Peyer's patch (tissue), 4 donors: ENCODE results near the gene SLC23A2. TPM values are rescaled to one million over a fixed set of nuclear protein-coding genes. Genes with fewer than 3 reads are reported as not detected.

ENCODE experiments used
- DNase-seq, 3 donors: peaks; one replicate each; pipeline ENCODE4 v3.0.0-alpha.2; 2017 to 2019
- H3K27ac ChIP-seq, 4 donors: fragments of 200-600 bp; sonication (generic); one replicate each; pipeline ENCODE4 v1.5.1; 2016 to 2019
- H3K27me3 ChIP-seq, 2 donors: fragments of 200-600 bp; sonication (generic); one replicate each; pipeline ENCODE4 v1.5.1; 2019
- H3K36me3 ChIP-seq, 3 donors: fragments of 200-600 bp; sonication (generic); one replicate each; pipeline ENCODE4 v1.5.1; 2016 to 2019
- H3K4me1 ChIP-seq, 4 donors: fragments of 200-600 bp; sonication (generic); one replicate each; pipeline ENCODE4 v1.5.1; 2016 to 2019
- H3K4me3 ChIP-seq, 4 donors: fragments of 200-600 bp; sonication (generic); 1 replicate in 3 of 4; 2 replicates in 1 of 4; pipeline ENCODE4 v1.5.1; 2016 to 2019; ENCODE audit warnings: mild to moderate bottlenecking in 1 of 4
- H3K9me3 ChIP-seq, 4 donors: fragments of 200-600 bp; sonication (generic); one replicate each; pipeline ENCODE4 v1.5.1; 2016 to 2019; ENCODE audit warnings: mild to moderate bottlenecking in 1 of 4
- CTCF ChIP-seq, 6 experiments: fragments of 450-650 bp in 4 of 6; fragments of 200-600 bp in 2 of 6; sonication (generic) in 1 of 6; IDR thresholded peaks; one replicate each; pipeline ENCODE4 v1.5.1; 2017 to 2019; ENCODE audit warnings: antibody characterized with exemption in 6 of 6, mild to moderate bottlenecking in 3 of 6, moderate library complexity in 1 of 6
- POLR2A ChIP-seq, 2 donors: fragments of 450-650 bp; IDR thresholded peaks; one replicate each; pipeline ENCODE4 v1.5.1; 2017; ENCODE audit warnings: antibody characterized with exemption in 2 of 2, mild to moderate bottlenecking in 2 of 2, moderate library complexity in 2 of 2
- total RNA-seq, 4 donors: library from RNA; depleted of rRNA; stranded (reverse); fragments of >200 nt; gene quantifications; one replicate each; pipeline ENCODE4 v1.1.0, GENCODE V29; 2016

The SLC23A2 gene
- total RNA-seq, 4 donors from 2014 or later: 4.2 to 18.2 (median 11.0) TPM

- Histone ChIP-seq H3K27me3 (no peaks in the 10 kb centered on the region), H3K27ac (no peak overlapping the region), H3K4me3 (no peak overlapping the region), H3K4me1 (no peaks in the 10 kb centered on the region), H3K9me3 (no peaks in the 10 kb centered on the region), H3K36me3 (peaks cover 0 to 5% (median 0%) of the 10 kb centered on the region in 3 donors)
- DNase-seq: no peak
- TF ChIP-seq POLR2A (IDR thresholded peaks at IDR 0.05) (no peak), CTCF (IDR thresholded peaks at IDR 0.05) (no peak)
These were observed 88.7 kb downstream of the SLC23A2 start for GRCh38 chr20:4912380-4913142.

- Histone ChIP-seq H3K9me3 (no peaks in the 10 kb centered on the region), H3K4me1 (no peaks in the 10 kb centered on the region), H3K4me3 (no peak overlapping the region), H3K36me3 (peaks cover 0 to 5% (median 0%) of the 10 kb centered on the region in 3 donors), H3K27ac (no peak overlapping the region), H3K27me3 (no peaks in the 10 kb centered on the region)
- TF ChIP-seq POLR2A (IDR thresholded peaks at IDR 0.05) (no peak), CTCF (IDR thresholded peaks at IDR 0.05) (no peak)
- no peak for DNase-seq
These were observed 90.4 kb downstream of the SLC23A2 start for GRCh38 chr20:4910951-4911350.

DNA sequence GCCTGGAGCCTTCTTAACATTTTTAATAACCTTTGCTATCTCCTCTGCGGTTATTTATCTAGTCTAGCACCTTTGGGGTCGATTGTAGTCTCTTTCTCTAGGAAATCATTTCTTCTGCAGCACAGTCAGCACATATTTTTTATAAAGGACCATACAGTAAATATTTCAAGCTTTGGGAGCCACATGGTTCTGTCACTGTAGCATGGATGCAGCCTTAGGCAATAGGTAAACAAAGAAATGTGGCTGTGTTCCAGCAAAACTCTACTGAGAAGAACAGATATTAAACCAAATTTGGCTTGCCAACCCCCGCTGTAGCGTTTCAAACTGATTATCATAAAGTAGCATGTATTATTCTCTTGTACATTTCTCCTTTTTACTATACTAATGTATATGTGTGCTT lies 95.7 kb downstream of the SLC23A2 start:
- H3K4me1 ChIP-seq: no peaks in the 10 kb centered on the region
- H3K9me3 ChIP-seq: no peaks in the 10 kb centered on the region
- no peak overlapping the region for H3K27ac ChIP-seq
- no peaks in the 10 kb centered on the region for H3K27me3 ChIP-seq
- no peaks in the 10 kb centered on the region for H3K36me3 ChIP-seq
- TF ChIP-seq CTCF (IDR thresholded peaks at IDR 0.05): no peak
- TF ChIP-seq POLR2A (IDR thresholded peaks at IDR 0.05): no peak
- no peak for DNase-seq
- H3K4me3 ChIP-seq: no peak overlapping the region

GRCh38 chr20:4905195-4905594 lies 96.1 kb downstream of the SLC23A2 start:
- no peaks in the 10 kb centered on the region for H3K4me1 ChIP-seq
- no peaks in the 10 kb centered on the region for H3K9me3 ChIP-seq
- H3K27me3 ChIP-seq: no peaks in the 10 kb centered on the region
- no peak overlapping the region for H3K4me3 ChIP-seq
- no peak overlapping the region for H3K27ac ChIP-seq
- H3K36me3 ChIP-seq: no peaks in the 10 kb centered on the region
- DNase-seq: no peak
- no peak for TF ChIP-seq CTCF (IDR thresholded peaks at IDR 0.05)
- no peak for TF ChIP-seq POLR2A (IDR thresholded peaks at IDR 0.05)

DNA sequence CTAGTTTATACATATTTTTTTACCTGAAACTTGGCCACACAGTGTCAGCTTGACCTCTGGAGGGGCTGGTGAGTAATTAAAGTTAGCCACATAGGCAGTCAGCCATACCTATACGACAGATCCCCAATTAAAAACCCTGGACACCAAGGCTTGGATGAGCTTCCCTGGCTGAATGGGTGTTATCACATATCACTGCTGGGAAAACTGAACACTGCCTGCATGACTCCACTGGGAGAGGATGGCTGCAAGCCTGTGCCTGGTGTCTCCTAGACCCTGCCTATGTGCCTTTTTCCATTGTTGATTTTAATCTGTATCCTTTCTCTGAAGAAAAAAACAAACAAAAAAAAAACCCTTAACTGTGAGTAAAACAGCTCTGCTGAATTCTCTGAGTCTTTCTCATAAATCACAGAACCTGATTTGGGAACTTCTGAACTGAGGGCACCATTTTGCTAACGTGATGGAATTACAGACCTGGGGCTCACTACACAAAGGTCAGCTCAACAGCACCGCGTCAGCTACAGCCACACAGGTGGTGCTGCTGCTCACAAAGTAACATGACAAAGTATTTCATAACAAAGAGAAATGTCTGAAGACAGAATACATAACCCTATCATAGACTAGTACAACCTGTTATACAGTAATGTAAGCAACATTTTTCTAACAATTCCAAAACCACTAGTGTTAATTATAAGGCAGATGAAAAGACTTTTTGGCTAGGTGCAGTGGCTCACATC lies 97.0 kb downstream of the SLC23A2 start:
- no peak for DNase-seq
- no peak overlapping the region for H3K27ac ChIP-seq
- no peaks in the 10 kb centered on the region for H3K36me3 ChIP-seq
- no peaks in the 10 kb centered on the region for H3K27me3 ChIP-seq
- H3K4me1 ChIP-seq: no peaks in the 10 kb centered on the region
- H3K9me3 ChIP-seq: no peaks in the 10 kb centered on the region
- TF ChIP-seq CTCF (IDR thresholded peaks at IDR 0.05): no peak
- no peak for TF ChIP-seq POLR2A (IDR thresholded peaks at IDR 0.05)
- H3K4me3 ChIP-seq: no peak overlapping the region
